MM.1S (cell line): Measurements from ENCODE around the gene NFATC1.

Source experiments
- CTCF ChIP-seq: fragments of 300-600 bp; sonication (generic); IDR thresholded peaks from 2 replicates; pipeline ENCODE4 v1.5.1; 2016; ENCODE audit warnings: antibody characterized with exemption, low read length, mixed read lengths
- EZH2 ChIP-seq: fragments of 300-600 bp; sonication (generic); optimal IDR thresholded peaks from 2 replicates; pipeline ENCODE3; 2017; ENCODE audit warnings: low read depth, mild to moderate bottlenecking, antibody characterized with exemption, low read length, mixed read lengths
- EZH2phosphoT487 ChIP-seq: fragments of 300-600 bp; sonication (generic); IDR thresholded peaks from 2 replicates; pipeline ENCODE4 v1.6.1; 2018; ENCODE audit warnings: antibody characterized with exemption, low read length

DNA sequence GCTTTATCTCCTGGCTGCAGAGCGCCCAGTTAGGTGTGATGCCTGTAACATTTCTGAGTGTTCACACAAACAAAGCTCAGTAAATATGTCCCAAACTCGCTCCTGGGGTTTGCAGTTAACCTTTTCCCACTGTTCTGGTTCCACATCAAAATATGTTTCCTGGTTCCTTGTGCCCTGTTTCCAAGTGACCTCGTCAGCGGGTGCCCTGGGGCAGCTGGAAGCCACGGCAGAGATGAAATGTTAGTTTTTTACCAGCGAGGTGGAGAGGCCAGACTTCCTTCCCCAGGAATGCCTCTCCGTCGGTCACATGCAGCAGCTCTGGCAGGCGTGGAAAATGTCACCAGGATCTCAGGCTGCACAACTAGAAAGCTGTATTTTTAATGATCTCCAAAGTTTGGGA lies 18.2 kb downstream of the NFATC1 start:
- TF ChIP-seq CTCF (no peak), EZH2 (no peak), EZH2phosphoT487 (no peak)
